ENCODE results near the gene NACA2. TPM values are rescaled to one million over a fixed set of nuclear protein-coding genes. Genes with fewer than 3 reads are reported as not detected.

Gene NACA2
- total RNA-seq, 1 experiment from 2014 or later, result not detected

DNA sequence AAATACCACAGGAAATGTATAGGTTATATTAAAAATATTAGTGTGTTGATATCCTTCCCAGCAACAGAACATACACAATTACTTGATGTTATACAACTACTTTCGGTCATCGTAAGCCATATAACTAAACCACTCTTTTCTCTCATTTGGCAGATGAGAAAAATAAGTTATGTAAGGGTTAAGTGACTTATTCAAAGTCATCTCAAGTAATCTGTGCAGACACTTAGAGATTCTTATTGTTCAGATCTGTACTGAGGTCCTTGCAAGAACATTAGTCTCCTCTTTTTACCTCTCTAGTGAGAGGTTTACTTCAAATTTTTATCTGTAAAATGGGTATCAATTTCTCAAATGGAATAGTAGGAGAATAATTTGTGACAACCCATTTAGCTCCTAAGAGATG, 15.0 kb downstream of the NACA2 start:
- H4K91ac ChIP-seq (ENCODE audit: insufficient read length, low read depth, low read length), result no peak overlapping the region
- WGBS (ENCODE audit: extremely low coverage, insufficient read length, low lambda C conversion rate), result no CpG with 5 or more reads among the region's 2 CpGs

More for the DNA sequence above, 15.0 kb downstream of the NACA2 start:
- Mint-ChIP-seq H3K4me1 (no peaks in the 10 kb centered on the region), H3K27ac (no peak overlapping the region), H3K4me3 (no peak overlapping the region), H3K9me3 (peaks cover 3 to 4% of the 10 kb centered on the region in 2 experiments; a peak in 3 of 5 replicates), H3K27me3 (ENCODE audit: low read depth) (no peaks in the 10 kb centered on the region; the same call in none of the 2 replicates), H3K36me3 (ENCODE audit: insufficient read depth in 1 of 3, low read depth in 3 of 3) (peaks cover 0 to 3% (median 2%) of the 10 kb centered on the region in 3 experiments; a peak in 2 of 7 replicates)
- no peak overlapping the region for H3K27ac ChIP-seq (ENCODE audit: insufficient read length, low read depth, low read length)
- DNase-seq, result no peak
- H2BK20ac ChIP-seq (ENCODE audit: low read depth, low read length, poor library complexity, severe bottlenecking), result no peak overlapping the region
- H3K4ac ChIP-seq (ENCODE audit: low read depth, low read length), result no peak overlapping the region
- no peaks in the 10 kb centered on the region for H3K27me3 ChIP-seq (ENCODE audit: insufficient read depth, low read length)
- no peak overlapping the region for H3K23ac ChIP-seq (ENCODE audit: insufficient read length, low read depth, low read length)
- no peak overlapping the region for H4K5ac ChIP-seq (ENCODE audit: insufficient read length, low read depth, low read length)
- H3K4me1 ChIP-seq (ENCODE audit: insufficient read depth, low read length), result no peaks in the 10 kb centered on the region
- no peak overlapping the region for H2BK120ac ChIP-seq (ENCODE audit: low read depth, low read length, poor library complexity, severe bottlenecking)
- no peak overlapping the region for H3K56ac ChIP-seq (ENCODE audit: insufficient read length, low read depth, low read length)
- H3K14ac ChIP-seq (ENCODE audit: insufficient read depth, low read length), result no peak overlapping the region
- H2BK15ac ChIP-seq (ENCODE audit: low read depth, low read length), result no peak overlapping the region
- no peaks in the 10 kb centered on the region for H3K23me2 ChIP-seq (ENCODE audit: insufficient read length, low read depth, low read length, poor library complexity, severe bottlenecking)
- no peaks in the 10 kb centered on the region for H3K79me2 ChIP-seq (ENCODE audit: insufficient read depth, low read length)
- H2AFZ ChIP-seq (ENCODE audit: low read length), result no peak overlapping the region
- H3T11ph ChIP-seq (ENCODE audit: low read length), result no peak overlapping the region
- no peak for TF ChIP-seq CTCF (conservative IDR thresholded peaks at IDR 0.05)
- H3K4me2 ChIP-seq (ENCODE audit: insufficient read depth, insufficient read length, low read length), result no peak overlapping the region
- H3K79me1 ChIP-seq (ENCODE audit: insufficient read depth, low read depth, low read length, poor library complexity, severe bottlenecking), result no peaks in the 10 kb centered on the region
- H4K8ac ChIP-seq (replicated peaks; ENCODE audit: insufficient read length, low read depth, low read length), result no peak overlapping the region
- H3K18ac ChIP-seq (ENCODE audit: insufficient read length, low read depth, low read length), result no peak overlapping the region
- H2BK5ac ChIP-seq (ENCODE audit: insufficient read length, low read length), result no peak overlapping the region
- H4K20me1 ChIP-seq (ENCODE audit: control insufficient read depth, insufficient read depth, insufficient read length), result no peaks in the 10 kb centered on the region
- H2AK5ac ChIP-seq (ENCODE audit: insufficient read length, low read length), result no peak overlapping the region
- no peak overlapping the region for H2BK12ac ChIP-seq (ENCODE audit: insufficient read length, low read depth, low read length)
- peaks cover 5% of the 10 kb centered on the region for H3K9me3 ChIP-seq (ENCODE audit: control insufficient read depth, low read depth, low read length)
- H3K9ac ChIP-seq (ENCODE audit: extremely low read depth, insufficient read length, low read length), result no peak overlapping the region
